Activated CD8-positive, alpha-beta memory T cell treated with anti-CD3 and anti-CD28 coated beads, Interleukin-2, amount 50 U/mL, for 4 hours (primary cell): ENCODE results near the gene CAPN15.

Source experiments
- DNase-seq: peaks from one replicate; pipeline ENCODE4 v3.0.0-alpha.2; 2020

CAPN15 gene

GRCh38 chr16:580141-580945, 52.8 kb downstream of the CAPN15 start:
- no peak for DNase-seq

GRCh38 chr16:580946-581498, 53.5 kb downstream of the CAPN15 start:
- DNase-seq: no peak

- no peak for DNase-seq
Observed at GRCh38 chr16:582218-582613, 54.7 kb downstream of the CAPN15 start.

GRCh38 chr16:582614-583331, 55.3 kb downstream of the CAPN15 start:
- DNase-seq: no peak

GRCh38 chr16:583470-583814, 55.9 kb downstream of the CAPN15 start:
- no peak for DNase-seq

GRCh38 chr16:583815-584591, 56.5 kb downstream of the CAPN15 start:
- no peak for DNase-seq

- no peak for DNase-seq
Observed at GRCh38 chr16:585351-585750, 57.8 kb downstream of the CAPN15 start.

GRCh38 chr16:586047-586644, 58.6 kb downstream of the CAPN15 start:
- DNase-seq: no peak

- no peak for DNase-seq
Observed at GRCh38 chr16:586645-587590, 59.4 kb downstream of the CAPN15 start.

GRCh38 chr16:588639-588888, 61.1 kb downstream of the CAPN15 start:
- peak; percentile 61 for DNase-seq

- DNase-seq: peak; percentile 97
Observed at GRCh38 chr16:588889-589657, 61.6 kb downstream of the CAPN15 start.

- peak; percentile 98 for DNase-seq
Observed at GRCh38 chr16:589658-590187, 62.2 kb downstream of the CAPN15 start, which contains the start of gene RAB40C. TSS of gene RAB40C (plus strand) at chr16:590066. CDS start at chr16:590292, 226 bp downstream.

GRCh38 chr16:590188-590814, 62.8 kb downstream of the CAPN15 start:
- no peak for DNase-seq

- DNase-seq: no peak
Observed at GRCh38 chr16:590815-591200, 63.3 kb downstream of the CAPN15 start.

- DNase-seq: no peak
Observed at GRCh38 chr16:591231-591630, 63.7 kb downstream of the CAPN15 start.

- DNase-seq: no peak
Observed at GRCh38 chr16:591892-592517, 64.5 kb downstream of the CAPN15 start.

GRCh38 chr16:592518-593306, 65.2 kb downstream of the CAPN15 start:
- DNase-seq: no peak

- no peak for DNase-seq
Observed at GRCh38 chr16:593406-593805, 65.9 kb downstream of the CAPN15 start.

- DNase-seq: no peak
Observed at GRCh38 chr16:593807-594206, 66.3 kb downstream of the CAPN15 start.
